Prostate gland (tissue), 2 donors: ENCODE results near the gene RNF208. TPM values are rescaled to one million over a fixed set of nuclear protein-coding genes. Genes with fewer than 3 reads are reported as not detected.

Experiments
- DNase-seq: peaks from one replicate; pipeline ENCODE4 v3.0.0-alpha.2; 2019; ENCODE audit warnings: low spot score
- H3K27ac ChIP-seq, 2 donors: fragments of 200-600 bp; sonication (generic); 2 replicates each; pipeline ENCODE4 v1.5.1; 2017 to 2019
- H3K27me3 ChIP-seq: fragments of 200-600 bp; sonication (generic); replicated peaks from 2 replicates; pipeline ENCODE4 v1.5.1; 2019; ENCODE audit not compliant: insufficient read depth
- H3K36me3 ChIP-seq, 2 donors: fragments of 200-600 bp; sonication (generic); 1 replicate in 1 of 2; 2 replicates in 1 of 2; pipeline versions ENCODE4 v1.5.1 to v1.8.1; 2017 to 2019
- H3K4me1 ChIP-seq: fragments of 200-600 bp; sonication (generic); replicated peaks from 2 replicates; pipeline ENCODE4 v1.5.1; 2019
- H3K4me3 ChIP-seq, 2 donors: fragments of 200-600 bp; sonication (generic); 2 replicates each; pipeline ENCODE4 v1.5.1; 2017 to 2019
- H3K9me3 ChIP-seq: fragments of 200-600 bp; sonication (generic); 2 replicates; pipeline ENCODE4 v1.5.1; 2017
- CTCF ChIP-seq, 4 experiments: fragments of 200-600 bp in 2 of 4; fragments of 450-650 bp in 2 of 4; sonication (generic) in 2 of 4; IDR thresholded peaks; 1 replicate in 3 of 4; 2 replicates in 1 of 4; pipeline ENCODE4 v1.5.1; 2016 to 2019; ENCODE audit warnings: antibody characterized with exemption in 4 of 4, mild to moderate bottlenecking in 2 of 4, moderate library complexity in 2 of 4
- POLR2A ChIP-seq: fragments of 450-650 bp; IDR thresholded peaks from one replicate; pipeline ENCODE4 v1.6.1; 2016; ENCODE audit warnings: antibody characterized with exemption, mild to moderate bottlenecking
- POLR2AphosphoS5 ChIP-seq: sonication (generic); formaldehyde crosslinking; IDR thresholded peaks from one replicate; pipeline ENCODE4 v1.6.1; 2017; ENCODE audit warnings: antibody characterized with exemption
- WGBS: methylation state at CpG from one replicate; pipeline ENCODE4 v1.1.5; 2018; 5-methylcytosine and 5-hydroxymethylcytosine counted together
- intact Hi-C: fragments of 100-400 bp; cut with DNase I; formaldehyde crosslinking; loops from one replicate; pipeline ENCODE4 v1.14.2; 2022
- total RNA-seq, 2 donors: library from RNA; depleted of rRNA; stranded (reverse); fragments of >200 nt; gene quantifications; one replicate each; pipeline ENCODE4 v1.1.0, GENCODE V29; 2016

RNF208 gene
- total RNA-seq, 2 donors from 2014 or later, result 3.8 to 6.2 TPM

GRCh38 chr9:137218754-137219271, 3.2 kb downstream of the RNF208 start:
- Histone ChIP-seq H3K27ac (peak overlapping the region in 1 of 2 donors; percentile 72), H3K9me3 (no peaks in the 10 kb centered on the region), H3K4me1 (peaks cover 5% of the 10 kb centered on the region), H3K4me3 (no peak overlapping the region), H3K36me3 (no peaks in the 10 kb centered on the region), H3K27me3 (no peaks in the 10 kb centered on the region)
- intact Hi-C loops, result no loop called here
- DNase-seq, result no peak
- WGBS, result 84% methylated on average over 12 of the region's 12 CpGs
- no peak for TF ChIP-seq CTCF (IDR thresholded peaks at IDR 0.05)
- no peak for TF ChIP-seq POLR2A
- no peak for TF ChIP-seq POLR2AphosphoS5

- Histone ChIP-seq H3K4me3 (peak overlapping the region in 1 of 2 donors; percentile 32), H3K36me3 (no peaks in the 10 kb centered on the region), H3K9me3 (no peaks in the 10 kb centered on the region), H3K4me1 (peaks cover 5% of the 10 kb centered on the region), H3K27me3 (no peaks in the 10 kb centered on the region), H3K27ac (peak overlapping the region; percentile 72 to 79)
- no peak for DNase-seq
- 89% methylated on average over 30 of the region's 30 CpGs for WGBS
- TF ChIP-seq POLR2AphosphoS5, result no peak
- no peak for TF ChIP-seq CTCF (IDR thresholded peaks at IDR 0.05)
- no peak for TF ChIP-seq POLR2A
- intact Hi-C loops, result no loop called here
Measured at GRCh38 chr9:137218212-137218753, 3.8 kb downstream of the RNF208 start.

- 41% methylated on average over 35 of the region's 36 CpGs for WGBS
- peak; percentile 91 for DNase-seq
- Histone ChIP-seq H3K27me3 (no peaks in the 10 kb centered on the region), H3K27ac (peak overlapping the region; percentile 72 to 79), H3K4me3 (peak overlapping the region; percentile 20 to 32), H3K4me1 (peaks cover 5% of the 10 kb centered on the region), H3K9me3 (no peaks in the 10 kb centered on the region), H3K36me3 (no peaks in the 10 kb centered on the region)
- intact Hi-C loops, result no loop called here
- TF ChIP-seq CTCF (IDR thresholded peaks at IDR 0.05), result peak in 2 of 4 experiments; percentile 39 to 56
- peak; percentile 90 for TF ChIP-seq POLR2AphosphoS5
- TF ChIP-seq POLR2A, result peak; percentile 82
Measured at GRCh38 chr9:137217276-137218211, 4.5 kb downstream of the RNF208 start.

GRCh38 chr9:137216188-137216965, 5.7 kb downstream of the RNF208 start:
- H3K36me3 ChIP-seq, result no peaks in the 10 kb centered on the region
- no peak for DNase-seq
- 92% methylated on average over 28 of the region's 30 CpGs for WGBS
- intact Hi-C loops, result no loop called here
- no peaks in the 10 kb centered on the region for H3K9me3 ChIP-seq
- no peaks in the 10 kb centered on the region for H3K27me3 ChIP-seq
- TF ChIP-seq CTCF (IDR thresholded peaks at IDR 0.05) (no peak), POLR2AphosphoS5 (no peak), POLR2A (no peak)
- H3K27ac ChIP-seq, result peak overlapping the region; percentile 72 to 79
- peaks cover 5% of the 10 kb centered on the region for H3K4me1 ChIP-seq
- H3K4me3 ChIP-seq, result no peak overlapping the region
